ENCODE results near the gene MYO5C. TPM values are rescaled to one million over a fixed set of nuclear protein-coding genes. Genes with fewer than 3 reads are reported as not detected.
"Not testable (repeated sequence)": the region's sequence is repeated elsewhere in the genome, so short reads cannot be mapped to it uniquely, and the experiment has no call there.

Gene MYO5C
- total RNA-seq, 2 experiments from 2014 or later: 1.6 to 4.1 TPM

DNA sequence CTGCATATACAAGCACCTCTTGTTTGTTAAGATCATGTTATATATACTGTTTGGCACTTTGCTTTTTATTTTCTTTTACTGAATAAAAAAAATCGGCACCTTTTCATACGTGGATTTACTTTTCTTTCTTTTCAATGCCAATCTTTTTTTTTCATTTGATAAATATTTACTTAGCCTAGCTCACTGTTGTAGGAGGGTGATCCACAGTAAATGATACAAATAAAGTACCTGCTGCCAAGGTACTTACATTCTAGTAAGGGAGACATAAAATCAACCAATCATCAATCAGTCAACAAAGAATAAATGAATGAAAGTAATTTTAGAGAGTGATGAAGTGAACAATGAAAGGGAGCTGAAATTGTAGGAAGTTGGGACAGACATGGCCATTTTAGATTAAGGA, 122.7 kb downstream of the MYO5C start:
- no peak for DNase-seq (ENCODE audit: low spot score)
- no peak overlapping the region for H3K4me3 ChIP-seq (ENCODE audit: low read depth, low read length, poor library complexity, severe bottlenecking)
- TF ChIP-seq, protein P1, sequence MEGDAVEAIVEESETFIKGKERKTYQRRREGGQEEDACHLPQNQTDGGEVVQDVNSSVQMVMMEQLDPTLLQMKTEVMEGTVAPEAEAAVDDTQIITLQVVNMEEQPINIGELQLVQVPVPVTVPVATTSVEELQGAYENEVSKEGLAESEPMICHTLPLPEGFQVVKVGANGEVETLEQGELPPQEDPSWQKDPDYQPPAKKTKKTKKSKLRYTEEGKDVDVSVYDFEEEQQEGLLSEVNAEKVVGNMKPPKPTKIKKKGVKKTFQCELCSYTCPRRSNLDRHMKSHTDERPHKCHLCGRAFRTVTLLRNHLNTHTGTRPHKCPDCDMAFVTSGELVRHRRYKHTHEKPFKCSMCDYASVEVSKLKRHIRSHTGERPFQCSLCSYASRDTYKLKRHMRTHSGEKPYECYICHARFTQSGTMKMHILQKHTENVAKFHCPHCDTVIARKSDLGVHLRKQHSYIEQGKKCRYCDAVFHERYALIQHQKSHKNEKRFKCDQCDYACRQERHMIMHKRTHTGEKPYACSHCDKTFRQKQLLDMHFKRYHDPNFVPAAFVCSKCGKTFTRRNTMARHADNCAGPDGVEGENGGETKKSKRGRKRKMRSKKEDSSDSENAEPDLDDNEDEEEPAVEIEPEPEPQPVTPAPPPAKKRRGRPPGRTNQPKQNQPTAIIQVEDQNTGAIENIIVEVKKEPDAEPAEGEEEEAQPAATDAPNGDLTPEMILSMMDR (conservative IDR thresholded peaks at IDR 0.05; ENCODE audit: low read length): no peak
- TF ChIP-seq EZH2phosphoT487 (IDR thresholded peaks at IDR 0.05; ENCODE audit: borderline replicate concordance, low read depth, low read length): no peak
- no peak overlapping the region for H3K4me2 ChIP-seq (ENCODE audit: low read length)
- no TSS peak for BruUV-seq (replicated peaks)
- H2AFZ ChIP-seq (ENCODE audit: low read length): no peak overlapping the region
- ChIA-PET POLR2A (interaction anchor here (1.2 kb wide), 1 partner anchor 40 kb away, joined by 3 read pairs; no protein-coding TSS in a partner anchor), CTCF (ENCODE audit: unreplicated experiment) (no interaction called here)
- peaks cover 9% of the 10 kb centered on the region for H4K20me1 ChIP-seq (ENCODE audit: insufficient read depth, low read length)
- H3K36me3 ChIP-seq (ENCODE audit: insufficient read depth, low read length): peaks cover 26% of the 10 kb centered on the region
- intact Hi-C loops (cut with micrococcal nuclease; ENCODE audit: unreplicated experiment): no loop called here
- H3K79me2 ChIP-seq (ENCODE audit: insufficient read depth, low read depth, low read length): peaks cover 51% of the 10 kb centered on the region
- no peak overlapping the region for H3K27ac ChIP-seq (ENCODE audit: low read depth, low read length, poor library complexity, severe bottlenecking)
- no peaks in the 10 kb centered on the region for H3K9me3 ChIP-seq (ENCODE audit: low read length)
- H3K9me2 ChIP-seq (ENCODE audit: insufficient read depth, low read length): no peaks in the 10 kb centered on the region
- H3K4me1 ChIP-seq (ENCODE audit: insufficient read depth, low read length, poor library complexity, severe bottlenecking): peaks cover 17% of the 10 kb centered on the region

DNA sequence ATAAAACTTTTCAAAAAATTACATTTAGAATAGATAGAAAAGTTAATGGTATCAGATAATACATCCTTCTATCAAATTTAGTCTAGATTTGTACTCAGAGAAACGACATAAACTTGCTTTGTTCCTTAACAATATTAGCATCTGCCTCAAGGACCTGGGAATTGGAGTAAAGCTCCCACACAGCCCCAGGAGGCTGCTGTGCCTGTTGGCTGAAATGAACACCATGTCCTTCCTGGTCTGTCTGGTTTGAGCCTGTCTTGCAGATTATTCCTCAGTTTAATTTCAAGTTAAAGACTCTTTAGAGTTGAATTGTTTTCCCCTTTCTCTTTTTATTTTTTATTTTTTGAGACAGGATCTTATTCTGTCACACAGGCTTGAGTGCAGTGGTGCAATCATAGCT, 123.8 kb downstream of the MYO5C start:
- POLR2A ChIA-PET: interaction anchor here (0.5 to 1.0 kb wide), 2 partner anchors 11 to 17 kb away, joined by 3 read pairs; no protein-coding TSS in a partner anchor
- H2AFZ ChIP-seq (ENCODE audit: low read length): no peak overlapping the region
- no TSS peak for BruUV-seq (replicated peaks)
- intact Hi-C loops (cut with micrococcal nuclease; ENCODE audit: unreplicated experiment): no loop called here
- no peak for DNase-seq (ENCODE audit: low spot score)
- H3K36me3 ChIP-seq (ENCODE audit: insufficient read depth, low read length): peaks cover 26% of the 10 kb centered on the region
- no peak for TF ChIP-seq EZH2phosphoT487 (IDR thresholded peaks at IDR 0.05; ENCODE audit: borderline replicate concordance, low read depth, low read length)
- TF ChIP-seq, protein P1 (conservative IDR thresholded peaks at IDR 0.05; ENCODE audit: low read length): no peak
- no peak overlapping the region for H3K4me2 ChIP-seq (ENCODE audit: low read length)
- no peaks in the 10 kb centered on the region for H3K9me2 ChIP-seq (ENCODE audit: insufficient read depth, low read length)
- no peak overlapping the region for H3K4me3 ChIP-seq (ENCODE audit: low read depth, low read length, poor library complexity, severe bottlenecking)
- no peak overlapping the region for H3K27ac ChIP-seq (ENCODE audit: low read depth, low read length, poor library complexity, severe bottlenecking)
- no peaks in the 10 kb centered on the region for H3K9me3 ChIP-seq (ENCODE audit: low read length)
- peaks cover 54% of the 10 kb centered on the region for H3K79me2 ChIP-seq (ENCODE audit: insufficient read depth, low read depth, low read length)
- CTCF ChIA-PET (ENCODE audit: unreplicated experiment): interaction anchor here (0.6 to 1.6 kb wide), 2 partner anchors 14 to 191 kb away, joined by 4 read pairs; no protein-coding TSS in a partner anchor
- peaks cover 9% of the 10 kb centered on the region for H3K4me1 ChIP-seq (ENCODE audit: insufficient read depth, low read length, poor library complexity, severe bottlenecking)
- 0 out of 2 replicates have a peak, but pooled peaks cover 8% of the 10 kb centered on the region for H4K20me1 ChIP-seq (ENCODE audit: insufficient read depth, low read length)

DNA sequence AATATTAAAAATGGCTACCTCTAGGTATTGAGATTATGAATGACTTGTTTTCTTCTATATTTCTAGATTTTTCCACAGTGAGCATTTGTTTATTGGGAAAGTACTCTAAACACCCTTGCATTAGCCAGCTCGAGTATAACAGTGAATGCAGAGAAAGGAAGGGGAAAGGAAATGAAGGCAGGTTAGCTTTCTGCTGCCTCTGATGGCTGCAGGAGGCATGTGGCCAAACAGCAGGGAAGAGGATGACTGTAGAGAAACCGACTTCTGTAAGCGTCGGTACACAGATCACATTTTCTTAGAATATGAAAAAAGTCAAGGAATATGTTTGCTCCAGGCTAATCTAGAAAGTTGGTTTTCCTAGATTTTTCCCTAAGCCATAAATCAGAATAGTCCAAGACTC, 124.2 kb downstream of the MYO5C start:
- DNase-seq (ENCODE audit: low spot score): peak; percentile 24
- peaks cover 6% of the 10 kb centered on the region for H3K4me1 ChIP-seq (ENCODE audit: insufficient read depth, low read length, poor library complexity, severe bottlenecking)
- H4K20me1 ChIP-seq (ENCODE audit: insufficient read depth, low read length): 0 out of 2 replicates have a peak, but pooled peaks cover 3% of the 10 kb centered on the region
- no peaks in the 10 kb centered on the region for H3K9me3 ChIP-seq (ENCODE audit: low read length)
- intact Hi-C loops (cut with micrococcal nuclease; ENCODE audit: unreplicated experiment): no loop called here
- POLR2A ChIA-PET: interaction anchor here (0.5 to 1.0 kb wide), 5 partner anchors 9 to 1289 kb away, joined by 3 to 6 read pairs (median 3); no protein-coding TSS in a partner anchor
- H3K27ac ChIP-seq (ENCODE audit: low read depth, low read length, poor library complexity, severe bottlenecking): no peak overlapping the region
- no TSS peak for BruUV-seq (replicated peaks)
- H3K9me2 ChIP-seq (ENCODE audit: insufficient read depth, low read length): no peaks in the 10 kb centered on the region
- peaks cover 54% of the 10 kb centered on the region for H3K79me2 ChIP-seq (ENCODE audit: insufficient read depth, low read depth, low read length)
- CTCF ChIA-PET (ENCODE audit: unreplicated experiment): interaction anchor here (0.6 to 1.6 kb wide), 2 partner anchors 13 to 190 kb away, joined by 4 read pairs; no protein-coding TSS in a partner anchor
- H3K4me3 ChIP-seq (ENCODE audit: low read depth, low read length, poor library complexity, severe bottlenecking): no peak overlapping the region
- no peak overlapping the region for H2AFZ ChIP-seq (ENCODE audit: low read length)
- no peak overlapping the region for H3K4me2 ChIP-seq (ENCODE audit: low read length)
- peaks cover 23% of the 10 kb centered on the region for H3K36me3 ChIP-seq (ENCODE audit: insufficient read depth, low read length)
- TF ChIP-seq, protein P1 (conservative IDR thresholded peaks at IDR 0.05; ENCODE audit: low read length): 0 out of 2 replicates have a peak, but pooled peaks have one; percentile 24
- TF ChIP-seq EZH2phosphoT487 (IDR thresholded peaks at IDR 0.05; ENCODE audit: borderline replicate concordance, low read depth, low read length): no peak

DNA sequence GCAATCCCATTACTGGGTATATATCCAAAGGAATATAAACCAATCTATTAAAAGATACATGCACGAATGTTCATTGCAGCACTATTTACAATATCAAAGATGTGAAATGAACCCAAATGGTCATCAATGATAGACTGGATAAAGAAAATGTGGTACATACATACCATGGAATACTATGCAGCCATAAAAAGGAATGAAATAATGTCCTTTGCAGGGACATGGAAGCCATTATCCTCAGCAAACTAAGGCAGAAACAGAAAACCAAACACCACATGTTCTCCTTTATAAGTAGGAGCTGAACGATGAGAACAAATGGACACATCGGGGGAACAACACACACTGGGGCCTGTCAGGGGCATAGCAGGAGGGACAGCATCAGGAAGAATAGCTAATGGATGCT, 125.4 kb downstream of the MYO5C start:
- H3K79me2 ChIP-seq (ENCODE audit: insufficient read depth, low read depth, low read length): peaks cover 66% of the 10 kb centered on the region
- POLR2A ChIA-PET: interaction anchor here (0.7 kb wide), 1 partner anchor 868 kb away, joined by 4 read pairs; no protein-coding TSS in a partner anchor
- not testable (repeated sequence) for BruUV-seq (replicated peaks)

More for the DNA sequence above, 125.4 kb downstream of the MYO5C start:
- H2AFZ ChIP-seq (ENCODE audit: low read length); H3K4me2 ChIP-seq (ENCODE audit: low read length); H4K20me1 ChIP-seq (ENCODE audit: insufficient read depth, low read length); H3K4me3 ChIP-seq (ENCODE audit: low read depth, low read length, poor library complexity, severe bottlenecking); H3K27ac ChIP-seq (ENCODE audit: low read depth, low read length, poor library complexity, severe bottlenecking); DNase-seq (ENCODE audit: low spot score); H3K9me2 ChIP-seq (ENCODE audit: insufficient read depth, low read length); H3K9me3 ChIP-seq (ENCODE audit: low read length); intact Hi-C loops (cut with micrococcal nuclease; ENCODE audit: unreplicated experiment): not testable (repeated sequence)
- CTCF ChIA-PET (ENCODE audit: unreplicated experiment): interaction anchor here (1.0 to 1.6 kb wide), 2 partner anchors 9 to 12 kb away, joined by 3 to 4 read pairs; no protein-coding TSS in a partner anchor
- Histone ChIP-seq H3K4me1 (ENCODE audit: insufficient read depth, low read length, poor library complexity, severe bottlenecking) (peaks cover 13% of the 10 kb centered on the region), H3K36me3 (ENCODE audit: insufficient read depth, low read length) (peaks cover 20% of the 10 kb centered on the region)

All from OCI-LY7 (cell line).